Bronchial epithelial cell (primary cell): ENCODE data around the gene ZNF423. TPM values are rescaled to one million over a fixed set of nuclear protein-coding genes. Genes with fewer than 3 reads are reported as not detected.

Source experiments
- DNase-seq: peaks from one replicate; pipeline ENCODE4 v3.0.0-alpha.2; 2010; ENCODE audit warnings: low read depth
- FAIRE-seq: peaks from 2 replicates; lab custom pipeline; 2011; peaks lifted over from hg19 to GRCh38; lab: Jason Lieb, UNC
- H3K27me3 ChIP-seq: 2 replicates; pipeline ENCODE4 v1.5.1; 2011; ENCODE audit warnings: low read length; ENCODE audit not compliant: control insufficient read depth, insufficient read depth
- H3K36me3 ChIP-seq: 2 replicates; pipeline ENCODE4 v1.5.1; 2011; ENCODE audit warnings: low read length; ENCODE audit not compliant: control insufficient read depth, insufficient read depth
- H3K4me3 ChIP-seq: 2 replicates; pipeline ENCODE4 v1.5.1; 2011; ENCODE audit warnings: mild to moderate bottlenecking, low read depth, low read length, control low read depth
- CTCF ChIP-seq: IDR thresholded peaks from 2 replicates; pipeline ENCODE4 v1.5.1; 2011; ENCODE audit warnings: mild to moderate bottlenecking, moderate library complexity, low read length, control low read depth, inconsistent platforms; ENCODE audit not compliant: insufficient read depth, severe bottlenecking
- total RNA-seq: library from RNA; depleted of rRNA; stranded (reverse); fragments of >200 nt; gene quantifications from 2 replicates; pipeline ENCODE4 v1.2.1, GENCODE V29; 2014

ZNF423 gene
- total RNA-seq, 1 donor from 2014 or later: under 0.01 TPM

GRCh38 chr16:49697631-49698452, 158.1 kb downstream of the ZNF423 start:
- Histone ChIP-seq H3K27me3 (peaks cover 4% of the 10 kb centered on the region), H3K36me3 (no peaks in the 10 kb centered on the region), H3K4me3 (no peak overlapping the region)
- DNase-seq: no peak
- no peak for FAIRE-seq
- TF ChIP-seq CTCF: no peak

DNA sequence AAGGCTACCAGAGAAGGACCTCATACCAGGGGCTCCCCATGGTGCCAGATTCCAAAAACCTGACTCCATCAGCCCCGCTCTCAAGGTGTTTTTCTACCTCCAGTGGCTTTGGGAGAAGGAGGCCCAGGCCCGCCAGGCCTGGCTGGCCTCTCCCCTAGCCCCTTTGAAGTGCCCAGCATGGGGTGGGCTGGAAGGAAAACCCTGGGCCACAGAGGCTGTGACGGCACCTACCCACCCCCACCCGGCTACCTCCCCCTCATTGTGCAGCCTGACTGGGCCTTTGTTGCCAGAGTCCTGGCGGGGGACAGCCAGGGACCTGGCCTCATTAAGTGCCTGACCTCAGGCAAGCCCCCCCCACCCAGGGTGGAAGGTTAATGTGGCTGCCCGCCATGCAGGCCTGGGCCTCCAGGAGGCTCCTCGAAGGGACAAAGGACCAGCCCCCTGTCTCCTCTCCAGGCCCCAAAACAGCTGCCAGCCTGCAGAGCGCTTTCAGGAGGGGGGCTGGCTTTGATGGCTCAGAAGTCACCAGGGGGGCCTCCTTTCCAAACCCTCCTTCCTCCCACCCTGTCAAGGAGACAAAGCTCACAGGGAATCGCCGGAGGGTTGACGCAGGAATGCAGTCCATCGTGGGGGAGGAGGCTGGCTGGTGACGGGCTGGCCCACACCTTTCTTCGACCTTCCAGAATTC, 159.4 kb downstream of the ZNF423 start:
- peaks cover 2% of the 10 kb centered on the region for H3K27me3 ChIP-seq
- no peak for DNase-seq
- FAIRE-seq: no peak

GRCh38 chr16:49695782-49696413, 160.0 kb downstream of the ZNF423 start:
- Histone ChIP-seq H3K27me3 (no peaks in the 10 kb centered on the region), H3K36me3 (no peaks in the 10 kb centered on the region), H3K4me3 (no peak overlapping the region)
- DNase-seq (no peak), FAIRE-seq (no peak)
- TF ChIP-seq CTCF: no peak

More for the DNA sequence above, 159.4 kb downstream of the ZNF423 start:
- Histone ChIP-seq H3K4me3 (no peak overlapping the region), H3K36me3 (no peaks in the 10 kb centered on the region)
- no peak for TF ChIP-seq CTCF

GRCh38 chr16:49693445-49693844, 162.5 kb downstream of the ZNF423 start:
- Histone ChIP-seq H3K27me3 (no peaks in the 10 kb centered on the region), H3K36me3 (no peaks in the 10 kb centered on the region), H3K4me3 (no peak overlapping the region)
- FAIRE-seq: no peak
- DNase-seq: no peak
- TF ChIP-seq CTCF: no peak

GRCh38 chr16:49690778-49691177, 165.1 kb downstream of the ZNF423 start:
- FAIRE-seq (no peak), DNase-seq (no peak)
- H3K36me3 ChIP-seq: no peaks in the 10 kb centered on the region
- no peak overlapping the region for H3K4me3 ChIP-seq
- no peak for TF ChIP-seq CTCF
- H3K27me3 ChIP-seq: no peaks in the 10 kb centered on the region
